Heart left ventricle (tissue), 13 donors: Measurements from ENCODE around the gene STARD3.

ENCODE experiments used
- CTCF ChIP-seq, 12 donors: fragments of 200-600 bp; sonication (generic) in 4 of 12; IDR thresholded peaks; one replicate each; pipeline versions ENCODE4 v1.5.0 to v1.8.0; 2018 to 2022; ENCODE audit warnings: antibody characterized with exemption in 12 of 12, mild to moderate bottlenecking in 5 of 12
- POLR2A ChIP-seq, 2 donors: fragments of 450-650 bp; IDR thresholded peaks; one replicate each; pipeline ENCODE4 v1.6.1; 2017; ENCODE audit warnings: antibody characterized with exemption in 2 of 2, mild to moderate bottlenecking in 2 of 2, moderate library complexity in 2 of 2
- donor health status: ischemic (EF 13 %, LVEDD 7.1; RV severe dilation, severe dysfunction).
- donor health status: DM: no; HTN: yes; CAD: no.
- donor health status: DM: no; HTN: no; CAD: no.
- donor health status: ischemic (EF 25% LVEDD 6.9; RV normal size, moderate dysfunction).
- donor health status: ischemic (EF 25% LVEDD 5.7; RV mildly dilated, moderate dysfunction).
- donor health status: ischemic (EF 35%, LVEDD 5.7; RV mildly dilated, moderate dysfunction).
- donor health status: nonischemic (EF 11% LVEDD 7.7; RV severe dilation, severe dysfunction).
- donor health status: DM: yes; HTN: yes; CAD: no.
- donor health status: PGD.
- donor health status: ischemic (EF 29% LVEDD 5.4; RV normal size, mild dysfunction).
- donor health status: nonischemic (EF 23%, LVEDD 6.1; RV moderate dilation, normal function).

DNA sequence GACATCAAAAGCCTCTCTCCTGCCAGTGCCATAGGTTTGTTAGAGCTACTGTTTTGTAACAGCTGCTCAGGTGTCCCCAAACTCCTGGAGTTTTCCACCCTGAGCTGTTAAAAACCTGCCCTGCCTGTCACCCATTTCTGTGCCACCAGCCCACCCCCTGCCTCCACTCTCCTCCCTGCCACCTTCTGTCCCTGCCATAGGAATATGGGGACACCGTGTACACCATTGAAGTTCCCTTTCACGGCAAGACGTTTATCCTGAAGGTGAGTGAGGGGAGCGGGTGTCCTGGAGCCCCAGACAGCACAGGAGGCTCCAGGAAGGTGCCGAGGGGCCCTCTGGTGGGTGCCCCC lies 23.0 kb downstream of the STARD3 start:
- no peak for TF ChIP-seq CTCF (IDR thresholded peaks at IDR 0.05)
- no peak for TF ChIP-seq POLR2A (IDR thresholded peaks at IDR 0.05)
